GM21423 (cell line): Measurements from ENCODE around the gene EIF2B2.

Experiments
- ATAC-seq: cut with Tn5 transposase; IDR thresholded peaks from one replicate; pipeline ENCODE4 v1.9.1; 2021; ENCODE audit warnings: mild to moderate bottlenecking, moderate library complexity; ENCODE audit not compliant: unreplicated experiment

EIF2B2 gene

DNA sequence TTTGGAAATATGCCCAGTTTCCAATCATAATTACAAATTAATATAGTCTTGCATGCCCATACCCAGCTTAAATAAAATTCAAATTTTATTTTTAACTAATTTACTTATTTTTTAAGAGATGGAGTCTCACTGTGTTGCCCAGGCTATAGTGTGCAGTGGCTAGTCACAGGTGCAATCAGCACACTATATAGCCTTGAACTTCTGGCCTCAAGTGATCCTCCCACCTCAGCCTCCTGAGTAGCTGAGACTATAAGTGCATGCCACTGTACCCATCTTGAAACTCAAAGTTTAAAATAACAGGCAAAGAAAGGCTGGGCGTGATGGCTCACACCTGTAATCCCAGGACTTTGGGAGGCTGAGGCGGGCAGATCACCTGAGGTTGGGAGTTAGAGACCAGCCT lies 38.2 kb downstream of the EIF2B2 start:
- no peak for ATAC-seq

- ATAC-seq: no peak
Measured at GRCh38 chr14:75041613-75042012, 38.9 kb downstream of the EIF2B2 start.

GRCh38 chr14:75042035-75042434 lies 39.3 kb downstream of the EIF2B2 start:
- no peak for ATAC-seq

- ATAC-seq: no peak
Measured at GRCh38 chr14:75044322-75044721, 41.6 kb downstream of the EIF2B2 start.

GRCh38 chr14:75044752-75045151 lies 42.0 kb downstream of the EIF2B2 start:
- ATAC-seq: no peak

- no peak for ATAC-seq
Measured at GRCh38 chr14:75046275-75046674, 43.6 kb downstream of the EIF2B2 start.

DNA sequence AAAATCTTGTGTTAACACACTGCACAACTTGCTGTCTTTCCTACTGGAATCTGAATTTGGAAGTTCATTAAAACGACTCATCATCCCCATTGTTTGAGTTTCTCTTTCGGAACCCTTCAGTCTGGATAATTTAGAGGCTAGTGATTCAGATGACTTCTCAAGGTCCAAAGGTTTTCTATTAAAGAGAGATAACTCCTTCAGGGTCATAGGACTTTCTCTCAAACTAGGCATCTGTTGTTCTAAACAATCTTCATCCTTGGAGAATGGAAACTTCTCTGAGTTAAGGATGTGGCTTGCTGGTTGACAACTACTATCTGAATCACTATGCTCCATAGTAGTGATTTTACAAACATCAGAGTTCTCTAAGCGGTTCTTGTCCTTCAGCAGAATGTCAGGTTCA lies 44.2 kb downstream of the EIF2B2 start:
- ATAC-seq: no peak

DNA sequence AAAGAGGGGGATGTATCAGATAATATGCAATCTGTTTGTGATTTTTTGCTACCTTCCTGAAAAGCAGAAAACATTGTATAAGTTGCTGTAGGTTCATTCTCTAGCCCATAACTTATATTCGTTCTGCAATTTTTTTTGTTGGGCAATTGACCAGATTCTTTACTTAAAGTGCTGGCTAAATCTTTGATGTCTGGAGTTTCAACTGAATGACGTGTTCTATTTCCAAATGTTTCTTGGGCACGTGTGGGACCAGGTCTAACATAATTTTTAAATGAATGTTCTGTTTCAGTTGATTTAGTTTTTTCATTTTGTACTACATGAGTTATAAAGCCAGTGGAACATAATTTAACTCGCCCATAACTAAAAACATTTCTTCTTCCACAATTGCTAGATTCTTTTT lies 44.8 kb downstream of the EIF2B2 start:
- no peak for ATAC-seq

- no peak for ATAC-seq
Measured at GRCh38 chr14:75048101-75048500, 45.4 kb downstream of the EIF2B2 start.

DNA sequence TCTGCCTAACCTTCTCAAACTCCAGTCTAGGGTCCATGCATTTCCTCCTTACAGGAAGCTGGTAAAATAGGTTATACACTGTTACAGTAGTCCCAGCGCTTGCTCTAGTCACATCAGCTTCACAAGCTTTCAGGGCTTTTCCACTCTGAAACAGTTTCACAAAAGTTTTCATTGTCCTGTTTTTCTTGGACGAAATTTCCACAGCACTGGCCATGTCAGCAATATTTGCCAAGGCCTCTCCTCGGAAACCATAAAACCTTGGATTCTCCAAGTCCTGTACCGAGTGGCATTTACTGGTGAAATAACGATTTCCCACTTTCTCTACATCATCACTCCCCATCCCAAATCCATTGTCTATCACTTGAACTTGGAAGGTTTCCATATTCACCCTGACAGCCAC lies 46.4 kb downstream of the EIF2B2 start:
- no peak for ATAC-seq

DNA sequence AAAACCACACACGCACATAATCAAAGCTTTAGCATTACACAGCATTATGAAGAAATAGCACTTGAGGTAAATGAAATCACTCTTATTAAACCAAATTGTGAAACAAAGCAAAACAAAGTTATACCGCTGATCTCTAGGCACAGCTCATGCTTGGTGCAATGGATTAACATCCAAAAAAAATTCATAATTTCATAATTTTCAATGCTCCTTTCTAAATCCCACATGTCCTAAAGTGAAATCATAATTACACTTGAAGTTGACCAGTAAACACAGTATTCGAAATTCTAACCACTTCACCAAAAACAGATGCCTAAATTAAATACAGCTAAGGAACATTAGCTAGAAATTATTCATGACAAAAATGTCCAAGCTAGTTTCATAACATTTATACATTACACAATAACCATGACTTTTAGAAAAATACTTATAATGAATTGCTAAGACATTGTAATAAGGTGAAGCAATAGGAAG lies 47.0 kb downstream of the EIF2B2 start:
- ATAC-seq: no peak

DNA sequence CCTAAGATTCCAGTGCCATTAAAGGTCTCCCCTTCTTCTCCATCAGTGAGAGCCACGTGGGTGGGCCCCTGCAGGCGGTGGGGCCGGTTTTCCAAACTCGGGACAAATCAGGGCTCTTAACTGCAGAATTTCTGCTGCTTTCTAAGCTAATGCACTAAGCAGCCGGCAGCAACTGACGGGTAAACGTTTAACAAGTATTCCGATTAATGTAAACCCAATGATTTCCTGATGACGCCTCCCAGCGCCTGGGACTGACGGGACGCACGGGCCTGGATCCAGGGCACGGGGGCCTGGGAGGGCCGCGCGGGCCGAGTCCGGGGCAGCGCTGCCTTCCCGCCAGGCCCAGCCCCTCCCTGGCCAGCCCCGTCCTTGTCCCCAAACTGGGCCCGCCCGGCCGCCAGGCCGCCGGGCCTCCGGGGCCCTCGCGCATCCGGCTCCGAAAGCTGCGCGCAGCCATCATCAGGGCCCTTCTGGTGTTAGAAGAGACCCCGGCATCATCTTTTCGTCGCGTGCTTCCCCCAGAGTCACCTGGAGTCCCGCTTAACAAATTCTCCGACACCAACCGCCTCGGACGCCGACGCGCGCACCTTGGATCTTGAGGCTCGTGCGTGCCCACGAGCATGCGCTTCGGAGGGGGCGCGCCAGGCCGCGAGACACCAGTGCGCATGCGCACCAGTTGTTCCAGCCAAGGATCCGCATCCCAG lies 48.3 kb downstream of the EIF2B2 start, which contains the start of gene MLH3:
TSS of gene MLH3 (minus strand) at position 616 of the 704 bp plus-strand sequence. CDS start 1,812 bp downstream, outside the sequence.
- peak; percentile 70 for ATAC-seq

- ATAC-seq: no peak
Measured at GRCh38 chr14:75051556-75051899, 48.8 kb downstream of the EIF2B2 start.

DNA sequence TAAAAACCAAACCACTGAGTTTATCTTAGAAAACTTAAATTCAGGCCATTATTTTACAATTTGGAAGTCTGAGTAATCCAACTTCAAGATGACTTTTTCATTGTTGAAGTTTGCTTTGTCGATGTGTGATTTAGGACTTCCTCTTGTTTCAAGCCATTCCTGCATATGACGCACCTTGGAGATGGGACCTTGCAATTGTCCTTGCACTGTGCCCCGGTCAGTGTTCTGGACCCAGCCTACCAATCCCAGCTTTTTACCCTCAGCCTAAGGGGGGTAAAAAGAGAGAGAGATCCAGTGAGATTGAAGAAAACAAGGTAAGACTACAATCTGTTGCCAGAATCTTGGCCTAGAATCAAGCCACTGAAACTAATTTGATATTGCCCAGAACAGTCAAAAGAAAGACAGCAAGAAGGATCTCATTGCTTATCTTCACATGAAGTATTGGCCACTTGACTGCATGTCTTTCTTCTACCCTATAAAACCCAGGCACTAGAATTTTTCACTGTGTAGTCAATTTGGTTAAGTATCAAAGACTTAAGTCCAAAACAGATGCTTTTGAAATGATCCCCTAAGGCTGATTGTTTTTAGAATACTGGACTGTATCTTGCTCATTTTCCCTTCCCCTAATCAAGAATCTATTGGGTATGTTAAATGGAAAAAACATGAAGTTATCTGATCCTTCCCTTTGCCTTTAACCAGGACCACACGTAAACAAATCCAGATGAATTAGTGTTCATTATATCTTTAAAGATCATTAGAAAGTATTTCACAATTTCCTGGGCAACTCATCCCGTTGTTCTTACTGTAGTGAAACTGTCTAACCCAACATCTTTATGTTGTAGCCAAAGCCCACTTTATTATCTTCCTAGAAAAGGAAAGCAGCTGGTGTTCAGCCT lies 50.9 kb downstream of the EIF2B2 start:
- ATAC-seq: no peak

- no peak for ATAC-seq
Measured at GRCh38 chr14:75054421-75054820, 51.7 kb downstream of the EIF2B2 start.

DNA sequence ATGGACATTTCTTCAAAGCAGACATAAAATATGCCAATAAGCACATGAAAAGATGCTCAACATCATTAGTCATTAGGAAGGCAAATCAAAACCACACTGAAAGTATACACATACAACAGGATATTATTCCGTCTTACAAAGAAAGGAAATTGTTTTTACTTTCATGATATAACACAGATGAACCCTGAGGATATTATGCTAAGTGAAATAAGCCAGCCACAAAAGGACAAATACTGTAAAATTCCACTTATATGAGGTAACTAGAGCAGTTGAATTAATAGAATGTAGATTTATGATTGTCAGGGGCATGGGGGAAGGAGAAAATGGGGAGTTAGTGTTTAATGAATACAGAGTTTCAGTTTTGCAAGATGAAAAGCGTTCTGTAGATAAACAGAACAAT lies 56.9 kb downstream of the EIF2B2 start:
- no peak for ATAC-seq

DNA sequence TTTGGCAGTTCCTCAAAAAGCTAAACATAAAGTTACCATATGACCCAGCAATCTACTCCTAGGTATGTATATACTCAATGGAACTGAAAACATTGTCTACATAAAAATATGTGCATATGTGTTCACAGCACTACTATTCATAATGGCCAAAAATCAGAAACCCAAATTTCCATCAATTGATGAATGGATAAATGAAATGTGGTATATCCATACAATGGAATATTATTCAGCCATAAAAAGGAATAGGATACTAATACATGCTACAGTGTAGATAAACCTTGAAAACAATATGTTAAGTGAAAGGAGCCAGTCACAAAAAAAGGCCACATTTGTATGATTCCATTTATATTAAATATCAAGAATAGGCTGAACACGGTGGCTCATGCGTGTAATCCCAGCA lies 57.7 kb downstream of the EIF2B2 start:
- no peak for ATAC-seq
